Astrocyte of the cerebellum (primary cell): Measurements from ENCODE around the gene TMEM175.
"Not testable (repeated sequence)": the region's sequence is repeated elsewhere in the genome, so short reads cannot be mapped to it uniquely, and the experiment has no call there.

Experiments used
- DNase-seq: peaks from one replicate; pipeline ENCODE4 v3.0.0-alpha.2; 2011; ENCODE audit warnings: low read depth
- H3K4me3 ChIP-seq: 2 replicates; pipeline ENCODE4 v1.5.1; 2011; ENCODE audit warnings: mild to moderate bottlenecking, low read depth, low read length, moderate library complexity
- CTCF ChIP-seq: IDR thresholded peaks from 2 replicates; pipeline ENCODE4 v1.5.1; 2012; ENCODE audit warnings: low read length, low read depth, moderate library complexity, mild to moderate bottlenecking; ENCODE audit errors: missing control alignments
- in situ Hi-C: cut with HindIII; loops from 2 replicates; pipeline ENCODE4 v1.10.0; 2017; ENCODE audit warnings: low sequenced_read_pairs

TMEM175 gene

GRCh38 chr4:929096-929765 is 3.0 kb upstream of the TMEM175 start:
- no peak for TF ChIP-seq CTCF
- no peak overlapping the region for H3K4me3 ChIP-seq
- in situ Hi-C loops = no loop called here
- no peak for DNase-seq

GRCh38 chr4:930028-930551 is 2.2 kb upstream of the TMEM175 start:
- TF ChIP-seq CTCF = no peak
- no peak for DNase-seq
- H3K4me3 ChIP-seq = no peak overlapping the region
- in situ Hi-C loops = loop anchor here (5.0 kb wide), 2 partner anchors 42 to 83 kb away; partner anchors contain the start of gene DGKQ

- no peak for TF ChIP-seq CTCF
- in situ Hi-C loops = loop anchor here (5.0 kb wide), 2 partner anchors 41 to 84 kb away; partner anchors contain the start of gene DGKQ
- no peak for DNase-seq
- H3K4me3 ChIP-seq = peak overlapping the region; percentile 99
Measured at GRCh38 chr4:930827-931193, 1.4 kb upstream of the TMEM175 start.

GRCh38 chr4:931194-931959 is 883 bp upstream of the TMEM175 start:
- TF ChIP-seq CTCF = no peak
- in situ Hi-C loops = loop anchor here (5.0 kb wide), 2 partner anchors 41 to 84 kb away; partner anchors contain the start of gene DGKQ
- DNase-seq = no peak
- peak overlapping the region; percentile 99 for H3K4me3 ChIP-seq

GRCh38 chr4:932713-933070 is 432 bp downstream of the TMEM175 start:
- no peak for DNase-seq
- peak overlapping the region; percentile 99 for H3K4me3 ChIP-seq
- no peak for TF ChIP-seq CTCF
- in situ Hi-C loops = loop anchor here (5.0 kb wide), 2 partner anchors 40 to 85 kb away; partner anchors contain the start of gene DGKQ

- H3K4me3 ChIP-seq, DNase-seq, in situ Hi-C loops: not testable (repeated sequence)
Measured at GRCh38 chr4:939508-939907, 7.2 kb downstream of the TMEM175 start.
